Gastrocnemius medialis (tissue), 4 donors: ENCODE measurements around the gene BCORL1. TPM values are rescaled to one million over a fixed set of nuclear protein-coding genes. Genes with fewer than 3 reads are reported as not detected.

ENCODE experiments used
- ATAC-seq, 2 donors: fragments of 150-250 bp; one replicate each; pipeline ENCODE4 v1.9.1; 2016
- DNase-seq, 2 donors: peaks; one replicate each; pipeline ENCODE4 v3.0.0-alpha.2; 2019
- H3K27ac ChIP-seq, 4 donors: fragments of 200-600 bp; sonication (generic); 1 replicate in 1 of 4; 2 replicates in 3 of 4; pipeline ENCODE4 v1.5.1; 2016 to 2018; ENCODE audit warnings: mild to moderate bottlenecking in 2 of 4, moderate library complexity in 1 of 4
- H3K27me3 ChIP-seq, 3 donors: fragments of 200-600 bp; sonication (generic) in 2 of 3; 1 replicate in 1 of 3; 2 replicates in 2 of 3; pipeline versions ENCODE4 v1.5.1 to v1.6.0; 2016 to 2019; ENCODE audit warnings: mild to moderate bottlenecking in 1 of 3, moderate library complexity in 1 of 3
- H3K36me3 ChIP-seq, 2 donors: fragments of 200-600 bp; sonication (generic) in 1 of 2; one replicate each; pipeline ENCODE4 v1.5.1; 2017 to 2018
- H3K4me1 ChIP-seq, 2 donors: fragments of 200-600 bp; sonication (generic) in 1 of 2; one replicate each; pipeline ENCODE4 v1.5.1; 2016 to 2017; ENCODE audit warnings: mild to moderate bottlenecking in 2 of 2
- H3K4me3 ChIP-seq, 4 donors: fragments of 200-600 bp; sonication (generic) in 3 of 4; 1 replicate in 1 of 4; 2 replicates in 3 of 4; pipeline ENCODE4 v1.5.1; 2016 to 2019; ENCODE audit warnings: mild to moderate bottlenecking in 2 of 4
- H3K9me3 ChIP-seq, 3 donors: fragments of 200-600 bp; sonication (generic) in 2 of 3; 1 replicate in 1 of 3; 2 replicates in 2 of 3; pipeline ENCODE4 v1.5.1; 2016 to 2019
- CTCF ChIP-seq, 5 experiments: fragments of 450-650 bp in 3 of 5; fragments of 200-600 bp in 2 of 5; sonication (generic) in 2 of 5; IDR thresholded peaks in 4 of 5; conservative IDR thresholded peaks in 1 of 5; 1 replicate in 4 of 5; 2 replicates in 1 of 5; pipeline ENCODE4 v1.5.1; 2016 to 2019; ENCODE audit warnings: antibody characterized with exemption in 5 of 5, mild to moderate bottlenecking in 3 of 5, moderate library complexity in 3 of 5
- POLR2A ChIP-seq, 2 donors: fragments of 450-650 bp; IDR thresholded peaks; one replicate each; pipeline ENCODE4 v1.6.1; 2017; ENCODE audit warnings: antibody characterized with exemption in 2 of 2, mild to moderate bottlenecking in 2 of 2, moderate library complexity in 2 of 2
- in situ Hi-C, 4 donors: fragments of 200-750 bp; cut with MboI; loops; one replicate each; pipeline versions ENCODE4 v1.15.0 to v1.8.0; 2017; ENCODE audit warnings: low sequenced_read_pairs in 4 of 4
- intact Hi-C: fragments of 100-400 bp; cut with DNase I; formaldehyde crosslinking; loops from one replicate; pipeline ENCODE4 v1.15.1; 2023; ENCODE audit warnings: low total_unique reads
- total RNA-seq, 4 donors: library from RNA; depleted of rRNA; stranded (reverse); fragments of >200 nt; gene quantifications; one replicate each; pipeline versions ENCODE4 v1.1.0 to v1.2.3, GENCODE V29; 2016

Gene BCORL1
- total RNA-seq, 4 donors from 2014 or later: 1.1 to 3.6 (median 2.4) TPM

- no peaks in the 10 kb centered on the region for H3K9me3 ChIP-seq
- no peak for DNase-seq
- H3K27ac ChIP-seq: no peak overlapping the region
- H3K4me3 ChIP-seq: no peak overlapping the region
- intact Hi-C loops: no loop called here
- H3K27me3 ChIP-seq: no peaks in the 10 kb centered on the region
- no peaks in the 10 kb centered on the region for H3K36me3 ChIP-seq
- TF ChIP-seq POLR2A (IDR thresholded peaks at IDR 0.05) (no peak), CTCF (IDR thresholded peaks at IDR 0.05 in 4 of 5, conservative IDR thresholded peaks at IDR 0.05 in 1 of 5) (no peak)
- in situ Hi-C loops: no loop called here
- ATAC-seq: no peak
- H3K4me1 ChIP-seq: no peaks in the 10 kb centered on the region
Observed at GRCh38 chrX:129997086-129997485, 14.7 kb downstream of the BCORL1 start.

- no peaks in the 10 kb centered on the region for H3K9me3 ChIP-seq
- H3K4me1 ChIP-seq: no peaks in the 10 kb centered on the region
- H3K4me3 ChIP-seq: no peak overlapping the region
- no peaks in the 10 kb centered on the region for H3K36me3 ChIP-seq
- in situ Hi-C loops (no loop called here), intact Hi-C loops (no loop called here)
- H3K27ac ChIP-seq: no peak overlapping the region
- TF ChIP-seq POLR2A (IDR thresholded peaks at IDR 0.05) (no peak), CTCF (IDR thresholded peaks at IDR 0.05 in 4 of 5, conservative IDR thresholded peaks at IDR 0.05 in 1 of 5) (no peak)
- DNase-seq (no peak), ATAC-seq (no peak)
- H3K27me3 ChIP-seq: no peaks in the 10 kb centered on the region
Observed at GRCh38 chrX:129998021-129998420, 15.6 kb downstream of the BCORL1 start.

- Histone ChIP-seq H3K27me3 (no peaks in the 10 kb centered on the region), H3K4me1 (no peaks in the 10 kb centered on the region), H3K9me3 (no peaks in the 10 kb centered on the region), H3K4me3 (no peak overlapping the region), H3K36me3 (no peaks in the 10 kb centered on the region), H3K27ac (no peak overlapping the region)
- ATAC-seq (no peak), DNase-seq (no peak)
- in situ Hi-C loops (no loop called here), intact Hi-C loops (no loop called here)
- TF ChIP-seq CTCF (IDR thresholded peaks at IDR 0.05 in 4 of 5, conservative IDR thresholded peaks at IDR 0.05 in 1 of 5): no peak
- no peak for TF ChIP-seq POLR2A (IDR thresholded peaks at IDR 0.05)
Observed at GRCh38 chrX:130001893-130002292, 19.5 kb downstream of the BCORL1 start.

GRCh38 chrX:130002541-130002940 lies 20.1 kb downstream of the BCORL1 start:
- intact Hi-C loops (no loop called here), in situ Hi-C loops (no loop called here)
- TF ChIP-seq CTCF (IDR thresholded peaks at IDR 0.05 in 4 of 5, conservative IDR thresholded peaks at IDR 0.05 in 1 of 5): no peak
- TF ChIP-seq POLR2A (IDR thresholded peaks at IDR 0.05): no peak
- no peaks in the 10 kb centered on the region for H3K36me3 ChIP-seq
- no peak overlapping the region for H3K4me3 ChIP-seq
- ATAC-seq: no peak
- H3K9me3 ChIP-seq: no peaks in the 10 kb centered on the region
- no peaks in the 10 kb centered on the region for H3K27me3 ChIP-seq
- H3K4me1 ChIP-seq: no peaks in the 10 kb centered on the region
- no peak overlapping the region for H3K27ac ChIP-seq
- DNase-seq: no peak

- intact Hi-C loops: no loop called here
- in situ Hi-C loops: no loop called here
- no peaks in the 10 kb centered on the region for H3K4me1 ChIP-seq
- no peaks in the 10 kb centered on the region for H3K36me3 ChIP-seq
- TF ChIP-seq POLR2A (IDR thresholded peaks at IDR 0.05) (no peak), CTCF (IDR thresholded peaks at IDR 0.05 in 4 of 5, conservative IDR thresholded peaks at IDR 0.05 in 1 of 5) (no peak)
- H3K4me3 ChIP-seq: no peak overlapping the region
- DNase-seq (no peak), ATAC-seq (no peak)
- H3K27me3 ChIP-seq: no peaks in the 10 kb centered on the region
- H3K27ac ChIP-seq: no peak overlapping the region
- H3K9me3 ChIP-seq: no peaks in the 10 kb centered on the region
Observed at GRCh38 chrX:130005089-130005807, 22.8 kb downstream of the BCORL1 start.
